ENCODE results near the gene LSG1. TPM values are rescaled to one million over a fixed set of nuclear protein-coding genes. Genes with fewer than 3 reads are reported as not detected.

The LSG1 gene
- total and polyA plus RNA-seq, 2 of the 13 experiments (the other 11 are each of a cell fraction or from before 2014, with no cell fraction given) = 21.4 to 32.1 TPM

GRCh38 chr3:194685718-194686413 is 13.9 kb upstream of the LSG1 start, which contains the start of gene FAM43A (continued):
- TF ChIP-seq ZNF788 (CRISPR knock-in tag; IDR thresholded peaks at IDR 0.05; ENCODE audit: borderline replicate concordance) = peak; percentile 39; the same call in 1 of the 2 replicates
- 0 out of 2 replicates have a peak, but pooled peaks have one; percentile 27 for TF ChIP-seq BORCS8-MEF2B (CRISPR knock-in tag; IDR thresholded peaks at IDR 0.05)
- TF ChIP-seq ZC3H13 (CRISPR knock-in tag; IDR thresholded peaks at IDR 0.05) = no peak
- peak; percentile 53; the same call in 1 of the 2 replicates for TF ChIP-seq ZNF275 (CRISPR knock-in tag; IDR thresholded peaks at IDR 0.05; ENCODE audit: borderline replicate concordance)
- peak; percentile 66 for TF ChIP-seq RBM39 (IDR thresholded peaks at IDR 0.05; ENCODE audit: low read depth, low read length, poor library complexity, severe bottlenecking)
- no peak for TF ChIP-seq SNRNP70 (IDR thresholded peaks at IDR 0.05; ENCODE audit: low read depth, low read length)
- no peak for TF ChIP-seq POLR2AphosphoS2 (IDR thresholded peaks at IDR 0.05; ENCODE audit: low read depth, low read length)
- peak; percentile 75 for TF ChIP-seq ZSCAN31 (CRISPR knock-in tag; IDR thresholded peaks at IDR 0.05; ENCODE audit: low read depth)
- peak; percentile 69; the same call in 1 of the 2 replicates for TF ChIP-seq DR1 (CRISPR knock-in tag; IDR thresholded peaks at IDR 0.05)
- 0 out of 2 replicates have a peak, but pooled peaks have one; percentile 47 for TF ChIP-seq ZBTB26 (CRISPR knock-in tag; IDR thresholded peaks at IDR 0.05; ENCODE audit: borderline replicate concordance)
- TF ChIP-seq BRF2 (CRISPR knock-in tag; IDR thresholded peaks at IDR 0.05) = no peak
- peak; percentile 83 for TF ChIP-seq KMT2A (CRISPR knock-in tag; IDR thresholded peaks at IDR 0.05)
- TF ChIP-seq CCDC6 (CRISPR knock-in tag; IDR thresholded peaks at IDR 0.05) = peak; percentile 41; the same call in 1 of the 2 replicates
- TF ChIP-seq KLF11 (CRISPR knock-in tag; IDR thresholded peaks at IDR 0.05) = peak; percentile 81; the same call in 1 of the 2 replicates
- TF ChIP-seq CCAR2 (optimal IDR thresholded peaks at IDR 0.05; ENCODE audit: low read depth, low read length) = no peak
- peak; percentile 62; the same call in 1 of the 2 replicates for TF ChIP-seq ZNF225 (CRISPR knock-in tag; IDR thresholded peaks at IDR 0.05)
- peak; percentile 9; the same call in 1 of the 2 replicates for TF ChIP-seq ZNF232 (CRISPR knock-in tag; IDR thresholded peaks at IDR 0.05; ENCODE audit: borderline replicate concordance)
- no peak for TF ChIP-seq ZNF160 (CRISPR knock-in tag; IDR thresholded peaks at IDR 0.05)
- TF ChIP-seq SPEN (CRISPR knock-in tag; IDR thresholded peaks at IDR 0.05; ENCODE audit: low read depth) = peak; percentile 46; the same call in 1 of the 2 replicates
- TF ChIP-seq ZNF543 (CRISPR knock-in tag; IDR thresholded peaks at IDR 0.05) = 0 out of 2 replicates have a peak, but pooled peaks have one; percentile 50
- 0 out of 2 replicates have a peak, but pooled peaks have one; percentile 75 for TF ChIP-seq ISX (CRISPR knock-in tag; conservative IDR thresholded peaks at IDR 0.05)
- TF ChIP-seq ZNF354B (CRISPR knock-in tag; IDR thresholded peaks at IDR 0.05) = no peak
- TF ChIP-seq ZNF331 (CRISPR knock-in tag; IDR thresholded peaks at IDR 0.05) = 0 out of 2 replicates have a peak, but pooled peaks have one; percentile 52
- peak; percentile 43 for TF ChIP-seq NCOA2 (CRISPR knock-in tag; IDR thresholded peaks at IDR 0.05)
- no peak for TF ChIP-seq PHF5A (CRISPR knock-in tag; IDR thresholded peaks at IDR 0.05; ENCODE audit: low read depth, unreplicated experiment)
- TF ChIP-seq ATF2 (CRISPR knock-in tag; IDR thresholded peaks at IDR 0.05) = peak; percentile 65; the same call in 1 of the 2 replicates

Measured in HepG2 (cell line).